Breast epithelium (tissue), 3 donors: Measurements from ENCODE around the gene PRR22.

Experiments used
- CTCF ChIP-seq, 3 donors: fragments of 450-650 bp; IDR thresholded peaks; one replicate each; pipeline ENCODE4 v1.5.1; 2016 to 2017; ENCODE audit warnings: antibody characterized with exemption in 3 of 3, mild to moderate bottlenecking in 3 of 3, moderate library complexity in 3 of 3
- POLR2A ChIP-seq: fragments of 450-650 bp; IDR thresholded peaks from one replicate; pipeline ENCODE4 v1.6.1; 2016; ENCODE audit warnings: antibody characterized with exemption, mild to moderate bottlenecking, moderate library complexity
- POLR2AphosphoS5 ChIP-seq, 3 donors: sonication (generic); formaldehyde crosslinking; IDR thresholded peaks; one replicate each; pipeline ENCODE4 v1.6.1; 2017; ENCODE audit warnings: antibody characterized with exemption in 3 of 3

- TF ChIP-seq POLR2AphosphoS5 (IDR thresholded peaks at IDR 0.05), result no peak
- no peak for TF ChIP-seq CTCF (IDR thresholded peaks at IDR 0.05)
- no peak for TF ChIP-seq POLR2A
Observed at GRCh38 chr19:5809053-5809452, 24.5 kb upstream of the PRR22 start.
